Suprapubic skin (tissue), 4 donors: Measurements from ENCODE around the gene CPNE4. TPM values are rescaled to one million over a fixed set of nuclear protein-coding genes. Genes with fewer than 3 reads are reported as not detected.

ENCODE experiments used
- DNase-seq, 2 donors: peaks; one replicate each; pipeline ENCODE4 v3.0.0-alpha.2; 2019; ENCODE audit warnings: low spot score in 2 of 2
- H3K27ac ChIP-seq: fragments of 200-600 bp; sonication (generic); one replicate; pipeline ENCODE4 v1.5.1; 2019
- H3K27me3 ChIP-seq: fragments of 200-600 bp; sonication (generic); one replicate; pipeline ENCODE4 v1.5.1; 2019
- H3K36me3 ChIP-seq: fragments of 200-600 bp; sonication (generic); one replicate; pipeline ENCODE4 v1.5.1; 2019
- H3K4me1 ChIP-seq: fragments of 200-600 bp; sonication (generic); one replicate; pipeline ENCODE4 v1.5.1; 2019
- H3K4me3 ChIP-seq: fragments of 200-600 bp; sonication (generic); one replicate; pipeline ENCODE4 v1.5.1; 2019; ENCODE audit warnings: mild to moderate bottlenecking
- H3K9me3 ChIP-seq: fragments of 200-600 bp; sonication (generic); one replicate; pipeline ENCODE4 v1.5.1; 2019
- CTCF ChIP-seq, 2 donors: fragments of 200-600 bp in 1 of 2; fragments of 450-650 bp in 1 of 2; sonication (generic) in 1 of 2; IDR thresholded peaks; one replicate each; pipeline ENCODE4 v1.5.1; 2016 to 2019; ENCODE audit warnings: antibody characterized with exemption in 2 of 2, mild to moderate bottlenecking in 1 of 2, moderate library complexity in 1 of 2
- EP300 ChIP-seq: sonication (generic); formaldehyde crosslinking; IDR thresholded peaks from one replicate; pipeline ENCODE4 v1.6.1; 2017; ENCODE audit warnings: antibody characterized with exemption
- POLR2A ChIP-seq, 2 donors: fragments of 450-650 bp; IDR thresholded peaks; one replicate each; pipeline ENCODE4 v1.6.1; 2017; ENCODE audit warnings: antibody characterized with exemption in 2 of 2, mild to moderate bottlenecking in 2 of 2, moderate library complexity in 2 of 2
- POLR2AphosphoS5 ChIP-seq, 3 donors: sonication (generic); formaldehyde crosslinking; IDR thresholded peaks; one replicate each; pipeline ENCODE4 v1.6.1; 2017; ENCODE audit warnings: antibody characterized with exemption in 3 of 3
- WGBS: methylation state at CpG from one replicate; pipeline ENCODE4 v1.1.5; 2018; 5-methylcytosine and 5-hydroxymethylcytosine counted together
- total RNA-seq, 4 donors: library from RNA; depleted of rRNA; stranded (reverse); fragments of >200 nt; gene quantifications; one replicate each; pipeline ENCODE4 v1.1.0, GENCODE V29; 2016

The CPNE4 gene
- total RNA-seq, 4 donors from 2014 or later: 0.32 to 1.1 TPM; not detected in 2

- Histone ChIP-seq H3K27me3 (no peaks in the 10 kb centered on the region), H3K27ac (no peak overlapping the region), H3K36me3 (no peaks in the 10 kb centered on the region), H3K4me3 (no peak overlapping the region), H3K4me1 (no peaks in the 10 kb centered on the region), H3K9me3 (no peaks in the 10 kb centered on the region)
- DNase-seq: no peak
- TF ChIP-seq CTCF (IDR thresholded peaks at IDR 0.05) (no peak), POLR2AphosphoS5 (IDR thresholded peaks at IDR 0.05) (no peak), POLR2A (IDR thresholded peaks at IDR 0.05) (no peak)
- 60% methylated on average over 1 of the region's 1 CpG for WGBS
Observed at GRCh38 chr3:131922356-131922755, 112.5 kb downstream of the CPNE4 start.

GRCh38 chr3:131917006-131917405 is 117.8 kb downstream of the CPNE4 start:
- WGBS: 66% methylated on average over 3 of the region's 3 CpGs
- TF ChIP-seq POLR2A (IDR thresholded peaks at IDR 0.05): no peak
- no peak for TF ChIP-seq EP300
- TF ChIP-seq POLR2AphosphoS5 (IDR thresholded peaks at IDR 0.05): no peak
- TF ChIP-seq CTCF (IDR thresholded peaks at IDR 0.05): no peak
- Histone ChIP-seq H3K4me1 (no peaks in the 10 kb centered on the region), H3K27ac (no peak overlapping the region), H3K27me3 (no peaks in the 10 kb centered on the region), H3K9me3 (no peaks in the 10 kb centered on the region), H3K4me3 (no peak overlapping the region), H3K36me3 (no peaks in the 10 kb centered on the region)
- no peak for DNase-seq

- Histone ChIP-seq H3K27me3 (no peaks in the 10 kb centered on the region), H3K4me3 (no peak overlapping the region), H3K4me1 (no peaks in the 10 kb centered on the region), H3K27ac (no peak overlapping the region), H3K9me3 (no peaks in the 10 kb centered on the region), H3K36me3 (no peaks in the 10 kb centered on the region)
- 85% methylated on average over 1 of the region's 1 CpG for WGBS
- no peak for DNase-seq
- TF ChIP-seq POLR2AphosphoS5 (IDR thresholded peaks at IDR 0.05): no peak
- TF ChIP-seq CTCF (IDR thresholded peaks at IDR 0.05): no peak
- TF ChIP-seq POLR2A (IDR thresholded peaks at IDR 0.05): no peak
- TF ChIP-seq EP300: no peak
Observed at GRCh38 chr3:131914090-131914691, 120.6 kb downstream of the CPNE4 start.

- WGBS: 75% methylated on average over 2 of the region's 2 CpGs
Observed at GRCh38 chr3:131912255-131912654, 122.6 kb downstream of the CPNE4 start.

GRCh38 chr3:131907796-131908195 is 127.0 kb downstream of the CPNE4 start:
- no peak for DNase-seq
- Histone ChIP-seq H3K36me3 (no peaks in the 10 kb centered on the region), H3K4me3 (no peak overlapping the region), H3K4me1 (no peaks in the 10 kb centered on the region), H3K9me3 (no peaks in the 10 kb centered on the region), H3K27ac (no peak overlapping the region), H3K27me3 (no peaks in the 10 kb centered on the region)
- WGBS: 60% methylated on average over 1 of the region's 1 CpG
- TF ChIP-seq POLR2A (IDR thresholded peaks at IDR 0.05): no peak
- no peak for TF ChIP-seq POLR2AphosphoS5 (IDR thresholded peaks at IDR 0.05)
- TF ChIP-seq EP300: no peak
- no peak for TF ChIP-seq CTCF (IDR thresholded peaks at IDR 0.05)

More at GRCh38 chr3:131912255-131912654, 122.6 kb downstream of the CPNE4 start:
- TF ChIP-seq POLR2A (IDR thresholded peaks at IDR 0.05): no peak
- no peak for TF ChIP-seq POLR2AphosphoS5 (IDR thresholded peaks at IDR 0.05)
- no peak for TF ChIP-seq EP300
- TF ChIP-seq CTCF (IDR thresholded peaks at IDR 0.05): no peak
- H3K27ac ChIP-seq: no peak overlapping the region
- H3K4me3 ChIP-seq: no peak overlapping the region
- H3K4me1 ChIP-seq: no peaks in the 10 kb centered on the region
- DNase-seq: no peak
- no peaks in the 10 kb centered on the region for H3K36me3 ChIP-seq
- no peaks in the 10 kb centered on the region for H3K27me3 ChIP-seq
- no peaks in the 10 kb centered on the region for H3K9me3 ChIP-seq
